NCI-H748 (cell line): ENCODE data around the gene FREM2.
A peak's percentile ranks its signal among the peaks of the same experiment; 100 is the strongest.

Experiments used
- DNase-seq: peaks from one replicate; lab custom pipeline; 2025; ENCODE audit not compliant: unreplicated experiment; lab: John Stamatoyannopoulos, UW

Gene FREM2

DNA sequence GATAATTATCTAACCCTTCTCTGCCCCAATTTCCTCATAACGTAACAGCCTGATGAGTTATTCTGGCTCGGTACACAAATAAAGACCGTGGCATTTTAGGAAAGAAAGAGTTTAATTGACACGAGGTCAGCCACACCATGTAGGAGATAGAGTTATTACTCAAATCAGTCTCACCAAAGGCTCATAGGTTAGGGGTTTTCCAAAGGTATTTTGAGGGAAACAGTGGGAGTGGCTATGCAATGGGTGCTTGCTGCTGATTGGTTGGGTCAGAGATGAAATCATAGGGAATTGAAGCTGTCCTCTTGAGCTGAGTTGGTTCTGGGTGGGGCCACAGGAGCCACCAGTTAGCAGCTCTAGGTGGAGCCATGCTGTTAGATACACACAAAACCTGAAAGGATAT lies 137.5 kb downstream of the FREM2 start:
- DNase-seq = no peak

DNA sequence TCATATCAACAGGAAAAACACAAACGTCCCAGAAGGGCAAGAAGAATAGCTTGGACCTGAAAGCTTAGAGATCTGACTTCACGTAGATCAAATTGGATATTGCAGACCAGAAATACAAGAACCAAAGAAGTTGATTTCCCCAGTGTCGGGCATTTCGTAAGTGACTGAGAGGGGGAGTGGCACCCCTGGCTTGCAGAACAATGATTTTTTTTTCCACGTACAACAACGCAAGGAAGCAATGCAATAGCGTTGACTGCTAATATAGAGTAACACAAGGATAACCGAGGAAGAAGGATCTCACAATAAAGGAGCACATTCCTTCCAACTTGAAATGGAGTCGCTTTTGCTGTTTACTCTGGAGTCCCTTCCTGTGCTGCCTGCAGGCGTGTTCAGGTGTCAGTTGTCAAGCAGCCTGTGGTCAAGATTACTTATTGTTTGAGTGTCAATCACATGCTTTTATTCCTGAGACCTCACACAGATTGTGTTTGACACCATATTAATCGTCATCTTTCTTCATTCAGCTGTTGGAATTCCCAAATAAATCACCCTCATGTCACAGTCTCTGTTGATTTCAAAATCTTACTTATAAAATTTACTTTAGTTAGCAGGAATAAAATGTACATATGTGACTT lies 139.4 kb downstream of the FREM2 start:
- peak; percentile 44 for DNase-seq

DNA sequence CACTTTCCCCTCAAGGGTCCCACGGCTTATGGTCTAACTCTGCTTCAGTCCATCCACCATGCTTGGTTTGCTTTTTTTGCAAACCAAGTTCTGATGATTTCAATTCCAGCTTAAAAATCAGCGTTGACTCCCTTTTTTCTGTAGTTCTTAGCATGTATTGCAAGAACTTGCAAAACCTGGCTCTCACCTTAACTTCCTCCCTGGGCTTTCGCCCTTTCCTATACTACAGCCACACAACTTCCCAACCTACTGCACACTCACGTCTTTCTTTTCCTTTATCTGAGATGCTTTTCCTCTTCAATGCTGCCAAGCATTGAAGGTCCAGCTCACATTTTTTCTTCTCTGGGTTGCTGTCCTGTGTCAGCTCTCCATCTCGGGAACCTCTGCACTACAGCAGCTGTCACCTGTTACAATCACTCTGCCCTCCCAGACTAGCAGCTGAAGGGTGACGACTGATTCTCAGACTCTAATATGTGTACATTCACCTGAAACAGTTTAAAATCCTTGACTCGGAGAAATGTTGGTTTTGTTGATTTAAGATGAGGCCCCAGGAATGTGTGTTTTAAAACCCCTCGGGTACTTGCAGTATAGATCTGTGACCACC lies 143.7 kb downstream of the FREM2 start:
- no peak for DNase-seq

DNA sequence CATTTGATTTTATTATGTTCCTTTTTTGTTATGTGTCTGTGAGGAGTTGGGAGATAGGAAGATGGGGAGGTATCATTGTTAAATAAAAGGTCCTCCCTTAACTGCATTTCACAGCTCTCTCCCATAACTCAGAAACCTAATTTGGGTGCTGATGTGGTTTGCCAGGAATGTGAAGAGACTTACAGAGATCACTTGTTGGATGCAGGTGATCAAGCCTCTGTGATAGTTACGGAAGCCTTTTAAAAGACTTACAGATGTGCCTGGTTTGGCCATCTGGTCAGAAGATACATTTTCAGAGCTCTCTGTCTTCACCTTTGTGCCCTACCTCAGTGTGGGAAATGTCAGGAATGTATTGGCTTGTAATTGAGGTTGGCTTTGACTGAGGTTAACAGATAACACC lies 157.7 kb downstream of the FREM2 start:
- no peak for DNase-seq

DNA sequence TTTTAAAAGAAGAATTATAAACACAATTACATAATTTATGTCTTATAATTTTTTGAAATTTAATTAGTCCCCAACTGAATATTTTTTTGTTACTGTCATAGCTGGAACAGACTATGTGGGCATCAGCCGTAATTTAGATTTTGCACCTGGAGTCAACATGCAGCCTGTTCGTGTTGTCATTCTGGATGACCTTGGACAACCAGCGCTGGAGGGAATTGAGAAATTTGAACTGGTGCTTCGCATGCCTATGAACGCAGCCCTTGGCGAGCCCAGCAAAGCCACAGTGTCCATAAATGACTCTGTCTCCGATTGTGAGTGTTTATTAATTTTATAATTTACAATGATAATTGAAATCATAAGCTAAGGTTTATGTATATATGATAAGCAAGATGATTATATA lies 161.5 kb downstream of the FREM2 start:
- DNase-seq = no peak

DNA sequence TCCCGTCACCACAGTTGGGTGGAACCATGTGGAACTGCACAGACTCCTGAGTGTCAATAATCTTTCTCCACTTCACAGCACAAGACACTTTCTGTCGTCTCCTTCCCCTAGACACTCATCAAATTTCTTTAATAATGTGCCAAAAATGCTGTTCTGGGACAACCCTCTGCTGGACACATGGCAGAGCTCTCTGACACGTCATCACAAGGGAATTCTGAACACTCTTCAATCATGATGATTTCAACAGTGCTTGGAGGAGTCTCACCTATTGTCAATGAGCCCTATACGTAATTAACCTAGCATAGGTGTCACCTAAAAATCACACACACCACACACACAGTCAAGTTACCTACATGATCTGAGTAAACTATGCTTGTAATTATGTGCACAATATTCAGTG lies 162.4 kb downstream of the FREM2 start:
- no peak for DNase-seq

DNA sequence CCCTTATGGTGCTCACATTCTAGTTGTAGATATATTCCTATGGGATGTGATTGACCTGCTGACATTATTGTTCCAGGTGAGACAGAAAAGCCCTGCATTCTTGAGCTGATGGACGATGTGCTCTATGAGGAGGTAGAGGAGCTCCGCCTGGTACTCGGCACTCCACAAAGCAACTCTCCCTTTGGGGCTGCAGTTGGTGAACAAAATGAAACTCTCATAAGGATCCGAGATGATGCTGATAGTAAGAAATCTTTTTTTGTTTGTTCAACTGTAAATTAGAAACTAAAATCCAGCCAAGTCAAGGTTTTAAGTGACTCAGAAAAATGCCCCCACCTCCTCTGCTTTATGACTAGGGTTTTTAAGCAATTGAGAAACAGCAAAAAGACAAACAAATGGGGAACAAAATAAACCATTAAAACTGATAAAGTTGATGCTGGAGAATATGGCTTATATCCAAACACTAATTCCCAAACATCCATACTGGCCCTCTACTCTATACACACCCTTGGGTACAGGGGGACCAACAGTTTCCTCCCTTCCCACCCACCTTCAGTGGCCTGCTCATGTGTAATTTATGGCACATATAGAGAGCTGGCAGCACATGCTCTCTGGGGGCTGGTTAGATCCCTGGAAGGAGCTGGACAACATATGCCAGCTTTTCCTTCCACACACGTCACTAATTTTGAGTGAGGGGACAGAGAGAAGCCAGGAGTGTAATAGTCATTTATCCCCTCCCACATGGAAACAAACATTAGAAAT lies 164.2 kb downstream of the FREM2 start:
- DNase-seq = no peak

DNA sequence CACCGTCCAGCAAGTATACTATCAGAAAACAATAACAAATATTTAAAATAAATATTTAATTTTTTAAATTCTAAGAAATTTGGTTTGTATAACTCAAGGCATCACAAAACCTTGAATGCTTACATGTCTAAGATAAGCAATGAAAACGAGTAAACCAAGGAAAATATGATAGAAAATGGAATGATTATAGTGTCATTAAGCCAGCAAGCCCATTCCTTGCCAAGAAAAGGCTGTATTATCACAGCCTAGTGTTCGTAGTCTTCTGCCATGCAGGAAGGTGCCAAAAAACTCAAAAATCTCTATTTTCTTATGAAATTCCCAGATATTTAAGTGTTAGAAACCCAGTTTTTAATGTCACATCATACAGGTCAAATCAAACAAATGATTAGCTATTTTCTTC lies 167.3 kb downstream of the FREM2 start:
- peak; percentile 62 for DNase-seq

DNA sequence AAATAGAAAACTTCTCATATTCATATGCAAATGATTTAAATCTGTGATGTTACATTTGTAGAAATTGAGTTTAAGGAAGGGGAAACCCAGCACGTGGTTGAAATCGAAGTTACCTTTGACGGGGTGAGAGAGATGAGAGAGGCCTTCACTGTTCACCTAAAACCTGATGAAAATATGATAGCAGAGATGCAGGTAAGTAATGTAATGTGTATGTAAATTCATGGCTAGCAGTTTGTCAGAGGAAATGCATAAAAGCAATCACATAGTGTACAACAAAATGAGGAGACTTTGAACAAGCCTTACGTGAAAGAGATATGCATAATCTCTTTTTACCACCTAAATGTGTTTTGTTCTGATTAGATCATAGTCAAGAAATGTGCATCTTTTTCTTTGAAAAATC lies 169.2 kb downstream of the FREM2 start:
- no peak for DNase-seq

DNA sequence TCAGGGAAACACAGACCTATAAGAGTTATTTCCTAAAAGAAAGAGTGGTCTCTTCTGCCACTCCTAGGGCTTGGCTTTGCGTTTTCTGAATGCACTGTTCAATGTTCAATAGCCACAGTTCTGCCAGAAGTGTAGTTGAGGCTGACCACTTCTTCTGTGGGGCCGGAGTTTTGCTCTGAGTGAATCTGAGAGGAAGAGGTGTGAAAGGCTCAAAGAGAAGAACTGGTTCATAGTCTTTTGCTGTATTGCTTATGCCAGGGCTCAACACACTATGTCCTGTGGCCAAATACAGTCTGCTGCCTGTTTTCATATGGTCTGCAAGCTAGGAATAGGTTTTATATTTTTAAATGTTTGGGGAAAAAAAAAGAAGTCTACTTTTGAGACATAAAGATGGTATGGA lies 175.6 kb downstream of the FREM2 start:
- no peak for DNase-seq

DNA sequence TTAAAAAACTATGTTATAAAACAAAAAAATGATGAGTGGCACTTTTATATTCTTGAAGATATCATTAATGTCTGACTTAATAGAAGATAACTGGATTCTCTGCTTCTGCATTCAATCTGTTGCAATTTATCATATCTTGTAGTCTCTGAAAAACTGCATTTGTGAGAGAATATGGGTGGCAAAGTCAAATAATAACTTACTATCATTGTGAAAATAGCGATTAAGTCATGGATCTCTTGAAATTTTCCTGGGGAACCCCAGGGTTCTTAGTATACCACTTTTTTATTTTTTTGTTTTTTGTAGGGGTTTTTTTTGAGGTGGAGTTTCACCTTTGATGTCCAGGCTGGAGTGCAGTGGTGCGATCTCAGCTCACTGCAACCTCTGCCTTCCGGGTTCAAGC lies 176.7 kb downstream of the FREM2 start:
- no peak for DNase-seq

DNA sequence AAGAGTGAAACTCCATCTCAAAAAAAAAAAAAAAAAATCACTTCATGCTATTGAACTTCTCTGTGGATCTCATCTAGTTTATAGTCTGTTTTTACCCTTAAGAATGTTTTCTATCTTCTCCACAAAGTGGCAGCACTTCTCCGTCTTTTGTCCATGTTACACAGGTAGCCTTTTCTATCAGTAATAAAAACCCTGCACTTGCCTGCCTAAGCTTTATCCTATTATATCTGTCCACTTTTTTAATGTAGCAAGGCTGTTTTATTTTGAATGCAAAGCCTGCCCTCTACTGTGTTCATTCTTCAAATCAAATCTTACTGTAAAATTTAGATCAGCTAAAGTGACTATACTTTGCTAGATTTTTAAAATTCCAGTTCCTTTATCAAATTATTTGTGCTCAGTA lies 179.8 kb downstream of the FREM2 start:
- DNase-seq = no peak

DNA sequence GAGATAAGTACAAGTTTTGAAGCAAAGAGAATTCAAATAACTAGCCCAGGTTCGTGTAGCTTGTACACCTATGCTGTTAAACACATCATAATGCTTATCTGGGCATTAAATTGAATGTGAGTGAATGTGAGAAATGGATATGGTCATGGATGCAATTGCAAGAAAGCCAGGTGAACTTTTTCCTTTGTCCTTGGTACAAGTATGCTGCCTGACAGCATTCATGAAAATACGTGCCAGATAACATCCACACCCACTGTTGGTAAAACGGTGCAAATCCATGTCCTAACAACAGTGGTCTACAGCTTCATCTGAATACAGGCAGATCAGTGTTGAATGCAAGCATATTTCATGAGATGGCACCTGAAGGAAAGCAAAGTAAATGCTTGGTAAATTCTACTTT lies 181.5 kb downstream of the FREM2 start:
- DNase-seq = no peak

DNA sequence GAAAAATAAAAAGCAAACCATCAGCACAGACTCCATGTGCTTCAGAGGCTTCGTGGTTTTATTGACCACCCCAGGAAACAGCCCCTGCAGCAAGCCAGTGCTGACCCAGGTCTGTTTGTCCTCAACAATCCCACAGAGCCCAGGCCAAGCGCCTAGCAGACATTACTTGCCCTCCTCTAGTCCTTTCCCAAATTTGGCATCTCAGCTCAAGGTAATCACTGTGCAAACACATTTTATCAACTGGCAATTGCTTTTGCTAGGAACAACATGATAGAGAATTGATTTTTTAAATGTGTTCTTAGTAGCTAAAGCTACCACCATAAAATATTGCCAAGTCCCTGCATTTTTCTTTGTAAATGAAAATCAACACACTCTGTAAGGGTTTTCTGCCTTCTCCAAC lies 182.0 kb downstream of the FREM2 start:
- DNase-seq = peak; percentile 54

DNA sequence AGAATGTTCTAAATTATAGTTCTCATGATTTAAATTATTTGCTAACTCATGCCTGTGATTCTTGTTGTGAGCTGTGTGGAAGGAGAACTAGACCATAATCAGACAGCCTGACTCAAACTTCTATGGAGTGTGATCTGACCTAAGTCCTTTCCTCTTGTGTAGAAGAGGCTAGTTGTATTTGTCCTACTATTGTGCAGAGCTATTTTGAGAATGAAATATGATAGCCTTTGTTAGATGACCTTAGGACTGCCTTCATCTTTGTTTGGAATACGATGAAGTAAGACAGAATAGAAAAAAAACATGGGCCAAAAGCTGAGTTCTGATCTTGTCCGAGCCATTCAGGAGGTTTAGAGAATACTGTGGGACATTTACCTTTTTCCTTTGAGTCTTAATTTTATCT lies 184.4 kb downstream of the FREM2 start:
- DNase-seq = peak; percentile 10

DNA sequence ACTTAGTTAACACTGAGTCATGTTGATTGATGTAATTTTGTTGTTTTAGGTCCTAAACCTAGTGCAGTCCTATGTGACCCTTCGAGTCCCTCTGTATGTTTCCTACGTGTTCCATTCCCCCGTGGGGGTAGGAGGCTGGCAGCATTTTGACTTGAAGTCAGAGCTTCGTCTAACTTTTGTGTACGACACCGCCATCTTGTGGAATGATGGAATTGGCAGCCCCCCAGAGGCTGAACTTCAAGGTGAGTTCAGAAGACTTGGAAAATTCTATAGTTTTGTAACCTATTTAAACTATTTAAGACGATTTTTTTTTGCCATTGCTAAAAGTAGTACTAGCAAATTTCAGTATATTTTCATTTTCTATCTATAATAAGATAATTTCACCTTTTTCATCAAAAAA lies 185.8 kb downstream of the FREM2 start:
- peak; percentile 86 for DNase-seq

DNA sequence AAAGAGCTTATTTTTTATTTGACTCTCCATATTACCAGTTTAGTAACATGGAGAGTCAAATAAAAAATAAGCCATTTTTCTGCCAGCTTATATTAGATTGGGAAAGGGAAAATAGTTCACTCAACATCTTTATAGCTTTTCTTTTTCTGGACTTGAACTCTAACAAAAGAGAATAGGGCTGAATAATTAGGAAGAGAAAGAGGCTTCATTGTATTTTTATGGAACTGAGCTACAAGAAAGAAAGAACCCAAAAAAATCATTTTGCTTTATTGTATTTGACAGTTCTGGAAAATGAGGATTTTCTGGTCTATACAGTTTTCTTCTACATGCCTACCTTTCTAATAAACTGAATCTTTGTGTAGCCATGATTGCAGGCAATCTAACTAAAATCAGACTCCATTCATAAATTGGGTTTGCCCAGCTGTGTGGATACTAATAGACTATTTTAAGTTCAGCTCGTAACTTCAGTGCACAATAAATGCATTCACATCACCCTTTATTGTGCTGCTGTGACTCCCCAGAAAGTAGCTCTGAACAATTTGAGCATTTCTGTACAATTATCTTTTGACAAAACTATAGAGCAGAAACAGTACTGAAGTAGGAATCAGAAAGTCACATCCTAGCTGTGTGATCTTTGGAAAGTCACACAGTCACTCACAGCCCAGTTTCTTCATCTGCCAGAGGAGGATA lies 188.5 kb downstream of the FREM2 start:
- no peak for DNase-seq

DNA sequence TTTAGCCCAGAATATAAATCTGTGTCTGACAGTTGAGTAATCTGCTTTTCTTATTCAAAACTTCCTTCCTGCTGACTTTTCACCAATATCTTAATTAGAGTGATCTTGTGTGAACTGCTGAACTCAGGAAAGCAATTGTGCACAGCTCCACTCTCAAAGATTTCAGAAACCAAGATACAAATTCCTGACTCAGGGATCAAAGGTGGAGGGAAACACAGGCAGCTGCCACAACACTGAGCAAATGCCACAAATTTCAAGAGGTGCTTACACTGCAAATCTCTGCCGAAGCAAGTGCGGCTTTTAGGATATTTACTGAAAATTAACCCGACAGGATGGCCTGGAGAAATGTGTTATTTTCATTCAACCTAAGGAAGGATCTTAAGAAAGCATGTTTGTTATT lies 192.4 kb downstream of the FREM2 start:
- DNase-seq = no peak

DNA sequence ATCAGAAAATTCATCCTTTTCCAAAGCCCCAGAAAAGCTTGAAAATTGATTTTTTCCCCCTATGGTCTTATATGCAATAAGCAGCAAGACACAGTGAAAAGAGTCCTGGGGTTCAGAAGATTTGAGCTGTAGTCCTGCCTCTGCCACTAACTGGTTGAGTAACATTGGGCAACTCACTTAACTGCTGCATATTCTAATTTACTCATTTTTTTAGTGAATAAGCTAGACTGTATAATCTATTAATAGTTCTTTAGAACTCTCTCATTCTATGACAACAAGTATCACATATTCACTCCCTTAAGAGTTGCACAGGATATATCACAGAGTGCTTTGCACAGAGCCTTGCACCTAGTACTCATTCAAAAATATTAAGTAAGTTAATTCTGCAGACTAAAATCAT lies 192.9 kb downstream of the FREM2 start:
- no peak for DNase-seq

DNA sequence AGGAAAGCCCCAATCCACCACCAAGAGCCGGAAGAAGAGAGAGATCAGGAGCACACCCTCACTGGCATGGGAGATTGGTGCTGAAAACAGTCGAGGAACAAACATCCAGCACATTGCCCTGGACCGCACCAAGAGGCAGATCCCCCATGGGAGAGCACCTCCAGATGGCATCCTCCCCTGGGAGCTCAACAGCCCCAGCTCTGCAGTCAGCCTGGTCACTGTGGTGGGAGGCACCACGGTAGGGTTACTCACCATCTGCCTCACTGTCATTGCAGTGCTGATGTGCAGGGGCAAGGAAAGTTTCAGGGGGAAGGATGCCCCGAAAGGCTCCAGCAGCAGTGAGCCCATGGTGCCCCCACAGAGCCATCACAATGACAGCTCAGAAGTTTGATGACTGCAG lies 193.5 kb downstream of the FREM2 start:
- DNase-seq = no peak

DNA sequence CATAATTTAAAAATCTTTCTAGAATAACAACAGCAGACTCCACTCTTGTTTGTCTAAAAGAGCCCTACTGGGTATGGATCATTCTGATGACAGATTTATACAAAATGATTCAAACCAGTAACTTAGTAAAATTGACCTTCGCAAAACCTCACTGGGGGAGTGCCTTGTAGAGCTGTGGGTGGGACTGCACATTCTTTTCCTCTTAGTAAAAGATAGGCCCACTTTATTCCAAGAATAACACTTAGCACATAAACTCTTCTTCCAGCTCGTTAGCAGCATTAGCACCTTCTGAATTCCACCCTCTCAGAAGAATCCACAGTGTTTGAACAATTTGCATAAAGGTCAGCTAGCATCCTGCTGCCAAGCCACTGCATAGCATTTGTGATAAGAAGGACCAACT lies 196.9 kb downstream of the FREM2 start:
- DNase-seq = no peak

DNA sequence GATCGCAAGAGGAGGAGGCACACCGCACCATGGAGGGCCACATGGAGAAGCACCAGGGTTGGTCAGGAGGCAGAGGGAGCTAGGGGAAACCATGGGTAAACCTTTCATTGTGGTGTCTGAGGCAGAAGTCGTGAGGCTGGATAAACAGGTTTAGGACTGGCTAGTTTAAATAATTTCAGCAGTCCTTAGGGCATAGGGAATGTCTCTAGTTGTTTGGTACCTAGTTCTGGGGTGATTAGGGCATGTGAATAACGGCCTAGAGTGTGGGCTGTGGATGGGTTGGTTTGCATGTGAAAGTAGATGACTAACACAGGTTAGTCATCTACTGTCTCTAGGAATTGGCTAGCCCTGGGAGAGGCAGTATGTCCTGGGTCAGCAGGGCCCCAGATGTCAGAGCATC lies 201.4 kb downstream of the FREM2 start:
- DNase-seq = no peak
